Stimulated activated naive B cell treated with anti-CD40 and anti-IgM and Interleukin-4, amounts not matched to agents 10 μg/mL and 1 μg/mL and 100 μg/mL, for 72 hours (primary cell): ENCODE results near the gene LSM8.
A peak's percentile ranks its signal among the peaks of the same experiment; 100 is the strongest.
"Not testable (repeated sequence)": the region's sequence is repeated elsewhere in the genome, so short reads cannot be mapped to it uniquely, and the experiment has no call there.

Experiments used
- ATAC-seq, 2 donors: fragments of 150-1000 bp; cut with Tn5 transposase; replicated peaks; 2 replicates each; pipeline ENCODE4 v1.10.0; 2021; ENCODE audit warnings: moderate library complexity in 1 of 2
- DNase-seq: peaks from one replicate; pipeline ENCODE4 v3.0.0; 2021
- H3K27ac Mint-ChIP-seq: one replicate; pipeline ENCODE4 v1.8.0; 2022; ENCODE audit warnings: mild to moderate bottlenecking, mixed read lengths
- H3K27me3 Mint-ChIP-seq, 2 donors: one replicate each; pipeline ENCODE4 v1.8.0; 2022; ENCODE audit warnings: mixed read lengths in 2 of 2
- H3K36me3 Mint-ChIP-seq, 2 donors: one replicate each; pipeline ENCODE4 v1.8.0; 2022; ENCODE audit warnings: mixed read lengths in 2 of 2, mild to moderate bottlenecking in 1 of 2
- H3K4me1 Mint-ChIP-seq, 2 donors: one replicate each; pipeline ENCODE4 v1.8.0; 2022; ENCODE audit warnings: mixed read lengths in 2 of 2, mild to moderate bottlenecking in 1 of 2
- H3K4me3 Mint-ChIP-seq, 2 donors: one replicate each; pipeline ENCODE4 v1.8.0; 2022; ENCODE audit warnings: mild to moderate bottlenecking in 2 of 2, mixed read lengths in 2 of 2, moderate library complexity in 1 of 2
- H3K9me3 Mint-ChIP-seq, 2 donors: one replicate each; pipeline ENCODE4 v1.8.0; 2022; ENCODE audit warnings: mixed read lengths in 2 of 2, mild to moderate bottlenecking in 1 of 2

The LSM8 gene

DNA sequence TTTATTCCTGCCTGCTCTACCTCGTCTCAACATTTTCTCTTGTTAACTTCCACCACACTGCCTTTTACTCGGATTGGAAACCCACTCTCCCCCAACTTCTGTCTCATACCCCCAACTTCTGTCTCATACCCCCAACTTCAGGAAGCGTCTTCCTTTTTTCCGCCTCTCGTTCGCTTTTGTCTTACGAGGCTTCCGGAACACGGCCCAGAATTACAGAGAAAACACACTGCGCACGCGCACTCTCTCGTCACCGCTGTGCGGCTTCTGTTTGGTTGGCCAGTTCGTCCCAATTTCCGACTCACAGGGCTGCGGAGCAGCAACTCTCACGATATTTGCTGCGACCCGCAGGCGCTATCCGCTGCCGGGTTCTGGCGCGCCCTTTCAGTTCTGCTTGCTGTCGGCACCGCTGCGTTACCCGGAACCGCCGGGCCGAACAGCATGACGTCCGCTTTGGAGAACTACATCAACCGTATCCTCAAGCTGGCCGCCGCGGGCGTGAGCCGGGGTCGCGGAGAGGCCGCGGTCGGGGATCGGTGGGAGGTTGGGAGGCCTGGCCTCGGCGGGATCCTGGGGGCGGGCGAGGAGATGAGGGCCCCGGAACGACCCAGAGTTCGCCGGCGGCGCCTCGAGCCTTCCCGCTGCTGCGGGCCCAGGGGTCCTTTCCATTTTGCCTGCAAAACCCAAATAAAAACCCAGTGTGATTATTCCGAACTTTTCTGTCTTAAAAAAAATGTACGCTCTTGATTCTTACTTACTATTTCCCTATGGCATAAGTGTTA is at the start of gene LSM8:
Gene LSM8 (plus strand): TSS at position 379 of the 779 bp plus-strand sequence. CDS start 60 bp downstream, at position 439.
- peak within 1 kb of the TSS; percentile 99 for H3K27ac Mint-ChIP-seq
- DNase-seq (peak; percentile 97), ATAC-seq (peak; percentile 98 to 99)
- no peaks in the 10 kb centered on the region for H3K27me3 Mint-ChIP-seq
- H3K4me3 Mint-ChIP-seq, result peak within 1 kb of the TSS; percentile 92 to 96
- peaks cover 13 to 30% of the 10 kb centered on the region in 2 donors for H3K4me1 Mint-ChIP-seq
- peaks cover 23 to 34% of the 10 kb centered on the region in 2 donors for H3K36me3 Mint-ChIP-seq
- H3K9me3 Mint-ChIP-seq, result no peaks in the 10 kb centered on the region

- not testable (repeated sequence) for ATAC-seq, H3K9me3 Mint-ChIP-seq, DNase-seq, H3K36me3 Mint-ChIP-seq, H3K27ac Mint-ChIP-seq, H3K4me3 Mint-ChIP-seq, H3K4me1 Mint-ChIP-seq
- H3K27me3 Mint-ChIP-seq, result peaks cover 15 to 18% of the 10 kb centered on the region in 2 donors
These were observed 49.5 kb upstream of the LSM8 start for GRCh38 chr7:118134420-118134819.

- Mint-ChIP-seq H3K36me3 (no peaks in the 10 kb centered on the region), H3K4me3 (no peak overlapping the region), H3K9me3 (no peaks in the 10 kb centered on the region), H3K27ac (no peak overlapping the region), H3K27me3 (peaks cover 8 to 20% of the 10 kb centered on the region in 2 donors), H3K4me1 (no peaks in the 10 kb centered on the region)
- no peak for DNase-seq
- ATAC-seq, result no peak
These were observed 43.5 kb upstream of the LSM8 start for GRCh38 chr7:118140468-118140867.

DNA sequence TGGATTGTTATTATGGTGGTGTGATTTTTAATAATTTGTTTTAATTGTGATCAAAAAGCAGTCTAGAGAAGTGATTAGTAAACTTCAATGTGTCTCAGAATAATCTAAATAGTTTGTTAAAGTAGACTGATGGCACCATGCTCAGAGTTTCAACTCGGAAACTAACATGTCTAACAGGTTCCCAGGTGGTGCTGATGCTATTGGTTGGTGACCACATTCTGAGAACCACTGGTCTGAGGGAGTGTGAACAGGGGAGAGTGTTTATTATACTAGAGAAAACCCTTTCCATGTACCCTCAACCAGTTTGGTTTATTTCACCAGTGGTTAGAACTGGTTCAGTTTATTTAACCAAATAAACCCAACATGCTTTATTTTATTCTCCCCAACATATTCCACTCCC is 42.0 kb upstream of the LSM8 start:
- Mint-ChIP-seq H3K4me1 (no peaks in the 10 kb centered on the region), H3K4me3 (no peak overlapping the region), H3K9me3 (no peaks in the 10 kb centered on the region), H3K27ac (no peak overlapping the region), H3K27me3 (peaks cover 8 to 20% of the 10 kb centered on the region in 2 donors), H3K36me3 (no peaks in the 10 kb centered on the region)
- ATAC-seq (no peak), DNase-seq (no peak)

DNA sequence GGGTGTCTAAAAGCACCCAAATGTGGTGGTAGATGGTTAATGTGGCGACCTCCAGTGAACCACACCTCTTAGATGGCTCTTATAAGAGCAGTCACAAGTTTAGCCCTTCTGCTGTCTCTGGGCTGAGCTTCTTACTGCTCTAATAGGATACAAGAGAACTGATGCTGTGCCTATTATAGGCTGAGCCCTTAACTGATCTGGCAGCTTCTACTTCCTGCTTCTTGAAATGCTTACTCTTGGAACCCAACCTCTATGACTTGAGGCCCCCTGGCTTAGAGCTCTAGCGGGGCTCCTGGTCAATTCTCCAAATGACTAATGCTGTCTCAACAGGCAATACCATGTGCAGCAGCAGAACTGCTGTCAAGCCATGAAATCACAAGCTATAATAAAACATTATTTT is 35.0 kb upstream of the LSM8 start:
- Mint-ChIP-seq H3K27me3 (peaks cover 7 to 23% of the 10 kb centered on the region in 2 donors), H3K9me3 (no peaks in the 10 kb centered on the region), H3K4me1 (no peaks in the 10 kb centered on the region), H3K36me3 (no peaks in the 10 kb centered on the region), H3K27ac (no peak overlapping the region), H3K4me3 (no peak overlapping the region)
- no peak for DNase-seq
- peak in 1 of 2 donors; percentile 7 for ATAC-seq

GRCh38 chr7:118149394-118149793 is 34.6 kb upstream of the LSM8 start:
- Mint-ChIP-seq H3K4me3 (no peak overlapping the region), H3K27ac (no peak overlapping the region), H3K9me3 (no peaks in the 10 kb centered on the region), H3K27me3 (peaks cover 7 to 25% of the 10 kb centered on the region in 2 donors), H3K36me3 (no peaks in the 10 kb centered on the region), H3K4me1 (no peaks in the 10 kb centered on the region)
- DNase-seq (no peak), ATAC-seq (no peak)

- no peak overlapping the region for H3K27ac Mint-ChIP-seq
- H3K4me1 Mint-ChIP-seq, result no peaks in the 10 kb centered on the region
- H3K9me3 Mint-ChIP-seq, result no peaks in the 10 kb centered on the region
- peaks cover 17 to 36% of the 10 kb centered on the region in 2 donors for H3K27me3 Mint-ChIP-seq
- DNase-seq (no peak), ATAC-seq (no peak)
- no peaks in the 10 kb centered on the region for H3K36me3 Mint-ChIP-seq
- no peak overlapping the region for H3K4me3 Mint-ChIP-seq
These were observed 32.3 kb upstream of the LSM8 start for GRCh38 chr7:118151671-118152070.

DNA sequence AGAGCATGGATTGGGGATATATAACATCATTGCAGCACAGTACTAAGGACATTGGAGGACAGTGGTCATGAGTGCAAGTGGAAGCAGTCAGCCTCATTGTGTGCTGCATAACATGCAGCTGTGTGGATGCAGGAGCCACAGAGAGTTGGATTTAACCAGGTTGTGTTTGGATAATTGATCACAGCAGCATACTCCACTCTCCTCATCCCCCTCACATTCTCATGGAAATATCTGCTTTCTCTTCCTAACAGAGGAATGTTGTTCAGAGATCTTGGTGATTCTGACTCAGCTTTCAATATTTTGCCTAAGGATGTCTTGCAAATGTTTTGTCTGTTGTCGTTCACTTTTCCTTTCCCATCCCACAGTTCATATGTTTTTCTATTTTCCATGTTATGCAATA is 31.8 kb upstream of the LSM8 start:
- H3K27ac Mint-ChIP-seq, result no peak overlapping the region
- peaks cover 17 to 36% of the 10 kb centered on the region in 2 donors for H3K27me3 Mint-ChIP-seq
- no peaks in the 10 kb centered on the region for H3K4me1 Mint-ChIP-seq
- H3K9me3 Mint-ChIP-seq, result no peaks in the 10 kb centered on the region
- DNase-seq (no peak), ATAC-seq (no peak)
- no peaks in the 10 kb centered on the region for H3K36me3 Mint-ChIP-seq
- H3K4me3 Mint-ChIP-seq, result no peak overlapping the region

DNA sequence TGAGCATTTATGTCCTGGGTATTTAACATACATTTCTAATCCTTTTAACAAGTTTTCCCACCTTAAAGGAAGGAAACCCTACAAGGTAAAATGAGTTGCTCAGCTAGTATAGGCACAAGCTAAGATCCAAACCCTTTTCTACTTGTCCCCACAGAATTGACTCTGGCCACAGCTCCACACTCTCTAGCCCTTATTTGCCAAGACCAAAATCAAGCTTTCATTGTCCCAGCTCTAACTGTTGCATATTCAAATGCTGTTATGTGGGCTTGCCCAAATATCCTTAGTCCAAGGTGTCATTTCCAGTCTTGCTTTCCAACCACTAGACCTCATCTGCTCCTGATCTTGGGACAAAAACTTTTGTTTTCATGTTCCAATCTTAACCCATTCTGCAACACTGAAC is 31.3 kb upstream of the LSM8 start:
- no peak overlapping the region for H3K4me3 Mint-ChIP-seq
- no peak overlapping the region for H3K27ac Mint-ChIP-seq
- peaks cover 17 to 36% of the 10 kb centered on the region in 2 donors for H3K27me3 Mint-ChIP-seq

GRCh38 chr7:118153551-118154177 is 30.3 kb upstream of the LSM8 start:
- H3K9me3 Mint-ChIP-seq, result peaks cover 3 to 4% of the 10 kb centered on the region in 2 donors
- H3K27me3 Mint-ChIP-seq, result peaks cover 17 to 36% of the 10 kb centered on the region in 2 donors
- ATAC-seq, result peak in 1 of 2 donors; percentile 42

More for the DNA sequence above, 31.3 kb upstream of the LSM8 start:
- no peaks in the 10 kb centered on the region for H3K9me3 Mint-ChIP-seq
- no peaks in the 10 kb centered on the region for H3K4me1 Mint-ChIP-seq
- DNase-seq, result no peak
- no peak for ATAC-seq
- no peaks in the 10 kb centered on the region for H3K36me3 Mint-ChIP-seq

DNA sequence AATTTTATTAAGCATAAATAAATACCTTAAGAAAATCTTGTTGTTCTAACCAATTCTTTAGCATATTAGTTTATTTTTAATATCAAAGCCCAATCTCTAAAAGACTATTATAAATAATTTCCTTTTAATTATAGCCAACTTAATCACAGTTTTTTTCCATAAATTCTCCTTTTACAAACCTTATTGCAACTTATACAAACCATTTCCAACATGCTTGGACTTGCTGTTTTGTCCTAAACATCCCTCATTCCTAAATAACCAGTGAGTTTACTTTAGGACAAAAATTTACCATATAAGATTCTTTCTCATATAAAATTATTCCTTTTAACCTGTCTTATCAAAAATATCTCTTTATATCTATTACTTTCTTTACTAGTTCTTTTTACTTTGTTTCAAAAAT is 25.2 kb upstream of the LSM8 start:
- Mint-ChIP-seq H3K27me3 (peaks cover 11 to 22% of the 10 kb centered on the region in 2 donors), H3K9me3 (peaks cover 3 to 4% of the 10 kb centered on the region in 2 donors), H3K4me1 (no peaks in the 10 kb centered on the region), H3K27ac (no peak overlapping the region), H3K36me3 (peaks cover 3% of the 10 kb centered on the region in 2 donors), H3K4me3 (no peak overlapping the region)
- no peak for DNase-seq
- no peak for ATAC-seq

More at GRCh38 chr7:118153551-118154177, 30.3 kb upstream of the LSM8 start:
- Mint-ChIP-seq H3K4me1 (no peaks in the 10 kb centered on the region), H3K36me3 (peaks cover 3% of the 10 kb centered on the region in 2 donors), H3K27ac (no peak overlapping the region), H3K4me3 (no peak overlapping the region)
- DNase-seq, result no peak

GRCh38 chr7:118169146-118169545 is 14.8 kb upstream of the LSM8 start:
- Mint-ChIP-seq H3K36me3 (peaks cover 0 to 3% of the 10 kb centered on the region in 2 donors), H3K27me3 (peaks cover 20 to 38% of the 10 kb centered on the region in 2 donors)

GRCh38 chr7:118175740-118176139 is 8.2 kb upstream of the LSM8 start:
- Mint-ChIP-seq H3K27ac (no peak overlapping the region), H3K4me3 (no peak overlapping the region), H3K4me1 (peaks cover 7 to 13% of the 10 kb centered on the region in 2 donors), H3K36me3 (peaks cover 0 to 13% of the 10 kb centered on the region in 2 donors), H3K9me3 (no peaks in the 10 kb centered on the region), H3K27me3 (peaks cover 18 to 20% of the 10 kb centered on the region in 2 donors)
- no peak for DNase-seq
- no peak for ATAC-seq

More at GRCh38 chr7:118169146-118169545, 14.8 kb upstream of the LSM8 start:
- no peaks in the 10 kb centered on the region for H3K9me3 Mint-ChIP-seq
- ATAC-seq (no peak), DNase-seq (no peak)
- no peaks in the 10 kb centered on the region for H3K4me1 Mint-ChIP-seq
- no peak overlapping the region for H3K4me3 Mint-ChIP-seq
- no peak overlapping the region for H3K27ac Mint-ChIP-seq

DNA sequence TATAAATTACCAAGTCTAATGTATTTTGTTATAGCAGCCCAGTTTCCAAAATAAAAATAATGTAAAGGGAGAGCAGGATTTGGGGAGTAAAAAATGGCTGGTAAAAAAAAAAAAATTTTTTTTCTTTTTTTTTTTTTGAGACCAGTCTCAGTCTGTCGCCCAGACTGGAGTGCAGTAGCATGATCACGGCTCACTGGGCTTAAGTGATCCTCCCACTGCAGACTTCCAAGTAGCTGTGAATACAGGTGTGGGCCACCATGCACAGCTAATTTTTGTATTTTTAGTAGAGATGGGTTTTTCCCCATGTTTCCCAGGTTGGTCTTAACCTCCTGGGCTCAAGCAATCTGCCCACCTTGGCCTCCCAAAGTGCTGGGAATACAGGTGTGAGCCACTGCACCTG is 4.8 kb upstream of the LSM8 start:
- no peak overlapping the region for H3K27ac Mint-ChIP-seq
- DNase-seq (no peak), ATAC-seq (peak; percentile 27 to 35)
- no peak overlapping the region for H3K4me3 Mint-ChIP-seq
- no peaks in the 10 kb centered on the region for H3K27me3 Mint-ChIP-seq
- peaks cover 10 to 14% of the 10 kb centered on the region in 2 donors for H3K4me1 Mint-ChIP-seq
- peaks cover 8 to 15% of the 10 kb centered on the region in 2 donors for H3K36me3 Mint-ChIP-seq
- no peaks in the 10 kb centered on the region for H3K9me3 Mint-ChIP-seq
